ENCODE measurements around the gene TTC14. TPM values are rescaled to one million over a fixed set of nuclear protein-coding genes. Genes with fewer than 3 reads are reported as not detected.

Gene TTC14
- total and polyA plus RNA-seq, 2 of the 4 experiments (the other 2 are of a cell fraction), result 16.9 to 38.5 TPM

- Histone ChIP-seq H4K91ac (ENCODE audit: insufficient read depth, low read depth, low read length) (no peak overlapping the region), H3K4me1 (ENCODE audit: control insufficient read depth, insufficient read depth, low read length) (no peaks in the 10 kb centered on the region), H3K79me1 (ENCODE audit: low read depth in 1 of 2, low read length in 2 of 2) (no peaks in the 10 kb centered on the region), H3K9ac (ENCODE audit: low read depth, low read length) (no peak overlapping the region), H3K36me3 (ENCODE audit: control insufficient read depth, insufficient read depth, low read length) (no peaks in the 10 kb centered on the region), H4K8ac (ENCODE audit: low read depth in 2 of 2, low read length in 2 of 2) (no peak overlapping the region), H2AK9ac (replicated peaks; ENCODE audit: low read depth, low read length, poor library complexity) (no peak overlapping the region), H3K4me2 (ENCODE audit: low read depth, low read length) (no peak overlapping the region), H3K9me3 (ENCODE audit: control insufficient read depth, insufficient read depth, low read length) (no peaks in the 10 kb centered on the region), H3K14ac (replicated peaks; ENCODE audit: low read depth, low read length) (no peak overlapping the region), H3K27me3 (ENCODE audit: control insufficient read depth, insufficient read depth, low read length) (no peaks in the 10 kb centered on the region), H2AK5ac (ENCODE audit: low read depth, low read length) (no peak overlapping the region), H2BK120ac (ENCODE audit: low read depth, low read length) (no peak overlapping the region), H3K4ac (ENCODE audit: low read depth, low read length) (no peak overlapping the region), H2BK5ac (ENCODE audit: low read depth, low read length, poor library complexity, severe bottlenecking) (no peak overlapping the region), H3K9me1 (ENCODE audit: insufficient read depth, low read length) (no peaks in the 10 kb centered on the region), H3K27ac (ENCODE audit: insufficient read depth, low read length) (no peak overlapping the region), H3K18ac (ENCODE audit: low read depth, low read length) (no peak overlapping the region), H3K4me3 (ENCODE audit: insufficient read depth, low read depth, low read length) (no peak overlapping the region), H3K56ac (ENCODE audit: extremely low read depth, insufficient read depth, low read length) (no peak overlapping the region), H2BK20ac (ENCODE audit: low read depth, low read length) (no peak overlapping the region), H4K20me1 (ENCODE audit: insufficient read depth, low read length) (no peaks in the 10 kb centered on the region), H2AFZ (replicated peaks; ENCODE audit: low read length, poor library complexity) (no peak overlapping the region), H4K5ac (ENCODE audit: low read depth, low read length) (no peak overlapping the region), H2BK15ac (ENCODE audit: low read depth, low read length) (no peak overlapping the region), H3K23ac (ENCODE audit: low read depth, low read length) (no peak overlapping the region)
- BruUV-seq (replicated peaks), result no TSS peak
- ChIA-PET CTCF (no interaction called here), POLR2A (ENCODE audit: unreplicated experiment) (no interaction called here)
- intact Hi-C loops (cut with micrococcal nuclease), result no loop called here
- ATAC-seq (ENCODE audit: low read depth) (no peak), DNase-seq (no peak)
- no peak for TF ChIP-seq RFX5 (IDR thresholded peaks at IDR 0.05; ENCODE audit: low read depth, low read length)
- TF ChIP-seq CHD1 (IDR thresholded peaks at IDR 0.05; ENCODE audit: low read depth, low read length), result no peak
- no peak for TF ChIP-seq BHLHE40 (IDR thresholded peaks at IDR 0.05; ENCODE audit: low read depth, low read length)
- no peak for TF ChIP-seq MAZ (IDR thresholded peaks at IDR 0.05; ENCODE audit: borderline replicate concordance, low read depth, low read length)
- TF ChIP-seq, protein P1, sequence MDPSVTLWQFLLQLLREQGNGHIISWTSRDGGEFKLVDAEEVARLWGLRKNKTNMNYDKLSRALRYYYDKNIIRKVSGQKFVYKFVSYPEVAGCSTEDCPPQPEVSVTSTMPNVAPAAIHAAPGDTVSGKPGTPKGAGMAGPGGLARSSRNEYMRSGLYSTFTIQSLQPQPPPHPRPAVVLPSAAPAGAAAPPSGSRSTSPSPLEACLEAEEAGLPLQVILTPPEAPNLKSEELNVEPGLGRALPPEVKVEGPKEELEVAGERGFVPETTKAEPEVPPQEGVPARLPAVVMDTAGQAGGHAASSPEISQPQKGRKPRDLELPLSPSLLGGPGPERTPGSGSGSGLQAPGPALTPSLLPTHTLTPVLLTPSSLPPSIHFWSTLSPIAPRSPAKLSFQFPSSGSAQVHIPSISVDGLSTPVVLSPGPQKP (IDR thresholded peaks at IDR 0.05; ENCODE audit: borderline replicate concordance, low read depth, low read length), result no peak
- TF ChIP-seq CTCF (conservative IDR thresholded peaks at IDR 0.05; ENCODE audit: low read depth, low read length), result no peak
- TF ChIP-seq MXI1 (IDR thresholded peaks at IDR 0.05; ENCODE audit: borderline replicate concordance, low read depth, low read length), result no peak
- TF ChIP-seq RAD21 (IDR thresholded peaks at IDR 0.05; ENCODE audit: low read length), result no peak
- in situ Hi-C loops (cut with MboI; ENCODE audit: low sequenced_read_pairs), result loop anchor here (5.0 to 25.0 kb wide), 2 partner anchors 663 to 828 kb away; no protein-coding TSS in a partner anchor
- dilution Hi-C loops (cut with HindIII; ENCODE audit: low sequenced_read_pairs, unreplicated experiment), result no loop called here
- WGBS, 2 experiments (ENCODE audit: extremely low coverage in 2 of 2, insufficient read length in 1 of 2), result 92% methylated on average over 12 of the region's 23 CpGs; no CpG with 5 or more reads in 1 of the 2 experiments
Observed at GRCh38 chr3:180590396-180590795, 11.6 kb upstream of the TTC14 start.
